Ovary (tissue), 3 donors: ENCODE data around the gene BMPER.

Experiments
- CTCF ChIP-seq, 3 donors: fragments of 450-650 bp in 2 of 3; fragments of 200-600 bp in 1 of 3; IDR thresholded peaks; one replicate each; pipeline versions ENCODE4 v1.5.1 to v1.8.0; 2016 to 2022; ENCODE audit warnings: antibody characterized with exemption in 3 of 3, mild to moderate bottlenecking in 1 of 3
- EP300 ChIP-seq: sonication (generic); formaldehyde crosslinking; IDR thresholded peaks from one replicate; pipeline ENCODE4 v1.6.1; 2017; ENCODE audit warnings: antibody characterized with exemption
- POLR2A ChIP-seq: fragments of 450-650 bp; IDR thresholded peaks from one replicate; pipeline ENCODE4 v1.6.1; 2017; ENCODE audit warnings: antibody characterized with exemption, mild to moderate bottlenecking, moderate library complexity
- donor health status: DM: no; HTN: no; CAD: no.

GRCh38 chr7:34104992-34105391, 199.7 kb downstream of the BMPER start:
- TF ChIP-seq POLR2A (no peak), CTCF (IDR thresholded peaks at IDR 0.05) (no peak), EP300 (no peak)
